Measurements from ENCODE around the gene PITRM1.

Gene PITRM1

GRCh38 chr10:3173171-3173878 is 743 bp upstream of the PITRM1 start:
- TF ChIP-seq TCF12 (IDR thresholded peaks at IDR 0.05; ENCODE audit: low read depth) (no peak), ZBTB7A (IDR thresholded peaks at IDR 0.05; ENCODE audit: low read depth) (peak; percentile 90)

GRCh38 chr10:3172081-3172445 is 519 bp downstream of the PITRM1 start:
- no peak for TF ChIP-seq RAD21 (IDR thresholded peaks at IDR 0.05; ENCODE audit: low read depth)
- no peak for TF ChIP-seq NFIC (IDR thresholded peaks at IDR 0.05)
- TF ChIP-seq CREB1 (IDR thresholded peaks at IDR 0.05; ENCODE audit: low read depth) = no peak
- TF ChIP-seq YY1 (IDR thresholded peaks at IDR 0.05; ENCODE audit: low read depth) = no peak
- TF ChIP-seq TAF1 (IDR thresholded peaks at IDR 0.05; ENCODE audit: low read depth) = no peak
- no peak for TF ChIP-seq REST (IDR thresholded peaks at IDR 0.05; ENCODE audit: low read depth)
- no peak for TF ChIP-seq MAX (IDR thresholded peaks at IDR 0.05)
- TF ChIP-seq EGR1 (IDR thresholded peaks at IDR 0.05) = no peak
- TF ChIP-seq TEAD4 (IDR thresholded peaks at IDR 0.05) = no peak
- TF ChIP-seq EP300 (IDR thresholded peaks at IDR 0.05; ENCODE audit: borderline replicate concordance) = no peak
- no peak for TF ChIP-seq ZBTB7A (IDR thresholded peaks at IDR 0.05; ENCODE audit: low read depth)
- TF ChIP-seq FOXM1 (IDR thresholded peaks at IDR 0.05; ENCODE audit: borderline replicate concordance, low read depth) = no peak
- no peak for TF ChIP-seq TCF12 (IDR thresholded peaks at IDR 0.05; ENCODE audit: low read depth)
- no peak for TF ChIP-seq CEBPB (IDR thresholded peaks at IDR 0.05)
- no peak for TF ChIP-seq USF1 (IDR thresholded peaks at IDR 0.05)

- TF ChIP-seq RAD21 (IDR thresholded peaks at IDR 0.05; ENCODE audit: low read depth) (no peak), TEAD4 (IDR thresholded peaks at IDR 0.05) (no peak), EP300 (IDR thresholded peaks at IDR 0.05; ENCODE audit: borderline replicate concordance) (no peak), MAX (IDR thresholded peaks at IDR 0.05) (no peak)
These were observed 2.9 kb downstream of the PITRM1 start for GRCh38 chr10:3169673-3170072.

- no peak for TF ChIP-seq CEBPB (IDR thresholded peaks at IDR 0.05)
- no peak for TF ChIP-seq TAF1 (IDR thresholded peaks at IDR 0.05; ENCODE audit: low read depth)
- TF ChIP-seq ZBTB7A (IDR thresholded peaks at IDR 0.05; ENCODE audit: low read depth) = no peak
- no peak for TF ChIP-seq TCF12 (IDR thresholded peaks at IDR 0.05; ENCODE audit: low read depth)
- no peak for TF ChIP-seq FOXM1 (IDR thresholded peaks at IDR 0.05; ENCODE audit: borderline replicate concordance, low read depth)
- TF ChIP-seq REST (IDR thresholded peaks at IDR 0.05; ENCODE audit: low read depth) = no peak
- TF ChIP-seq EGR1 (IDR thresholded peaks at IDR 0.05) = no peak
- no peak for TF ChIP-seq USF1 (IDR thresholded peaks at IDR 0.05)
- TF ChIP-seq MAX (IDR thresholded peaks at IDR 0.05) = no peak
- TF ChIP-seq RAD21 (IDR thresholded peaks at IDR 0.05; ENCODE audit: low read depth) = no peak
- TF ChIP-seq EP300 (IDR thresholded peaks at IDR 0.05; ENCODE audit: borderline replicate concordance) = no peak
- no peak for TF ChIP-seq NFIC (IDR thresholded peaks at IDR 0.05)
- TF ChIP-seq TEAD4 (IDR thresholded peaks at IDR 0.05) = no peak
- TF ChIP-seq YY1 (IDR thresholded peaks at IDR 0.05; ENCODE audit: low read depth) = no peak
- TF ChIP-seq CREB1 (IDR thresholded peaks at IDR 0.05; ENCODE audit: low read depth) = no peak
These were observed 3.3 kb downstream of the PITRM1 start for GRCh38 chr10:3169271-3169670.

- no peak for TF ChIP-seq CREB1 (IDR thresholded peaks at IDR 0.05; ENCODE audit: low read depth)
- no peak for TF ChIP-seq RAD21 (IDR thresholded peaks at IDR 0.05; ENCODE audit: low read depth)
- TF ChIP-seq USF1 (IDR thresholded peaks at IDR 0.05) = no peak
- TF ChIP-seq ZBTB7A (IDR thresholded peaks at IDR 0.05; ENCODE audit: low read depth) = no peak
- TF ChIP-seq EP300 (IDR thresholded peaks at IDR 0.05; ENCODE audit: borderline replicate concordance) = no peak
- TF ChIP-seq CEBPB (IDR thresholded peaks at IDR 0.05) = no peak
- no peak for TF ChIP-seq MAX (IDR thresholded peaks at IDR 0.05)
- TF ChIP-seq TAF1 (IDR thresholded peaks at IDR 0.05; ENCODE audit: low read depth) = no peak
- no peak for TF ChIP-seq REST (IDR thresholded peaks at IDR 0.05; ENCODE audit: low read depth)
- TF ChIP-seq YY1 (IDR thresholded peaks at IDR 0.05; ENCODE audit: low read depth) = no peak
- TF ChIP-seq EGR1 (IDR thresholded peaks at IDR 0.05) = no peak
- no peak for TF ChIP-seq NFIC (IDR thresholded peaks at IDR 0.05)
- TF ChIP-seq TCF12 (IDR thresholded peaks at IDR 0.05; ENCODE audit: low read depth) = no peak
- no peak for TF ChIP-seq TEAD4 (IDR thresholded peaks at IDR 0.05)
These were observed 4.8 kb downstream of the PITRM1 start for GRCh38 chr10:3167611-3168330.

All from Ishikawa (cell line).